Stimulated activated CD4-positive, alpha-beta T cell treated with anti-CD3 and anti-CD28 coated beads, Interleukin-2, amount 100 ng/mL, for 24 hours (primary cell): ENCODE results near the gene RIC1.
"Not testable (repeated sequence)": the region's sequence is repeated elsewhere in the genome, so short reads cannot be mapped to it uniquely, and the experiment has no call there.

ENCODE experiments used
- DNase-seq, 2 donors: peaks; one replicate each; pipeline ENCODE4 v3.0.0-alpha.2; 2020

The RIC1 gene

DNA sequence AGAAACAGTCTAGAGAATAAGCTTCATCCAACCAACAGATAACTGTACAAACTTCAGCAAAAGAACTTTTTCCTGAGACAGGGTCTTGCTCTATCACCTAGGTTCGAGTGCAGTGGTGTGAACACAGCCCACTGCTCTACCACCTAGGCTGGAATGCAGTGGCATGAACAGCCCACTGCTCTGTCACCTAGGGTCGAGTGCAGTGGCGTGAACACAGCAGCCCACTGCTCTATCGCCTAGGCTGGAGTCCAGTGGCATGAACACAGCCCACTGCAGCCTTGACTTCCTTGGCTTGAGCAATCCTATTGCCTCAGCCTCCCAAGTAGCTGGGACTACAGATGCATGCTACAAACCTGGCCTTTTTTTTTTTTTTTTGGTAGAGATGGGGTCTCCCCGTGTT lies 160.6 kb downstream of the RIC1 start:
- no peak for DNase-seq

DNA sequence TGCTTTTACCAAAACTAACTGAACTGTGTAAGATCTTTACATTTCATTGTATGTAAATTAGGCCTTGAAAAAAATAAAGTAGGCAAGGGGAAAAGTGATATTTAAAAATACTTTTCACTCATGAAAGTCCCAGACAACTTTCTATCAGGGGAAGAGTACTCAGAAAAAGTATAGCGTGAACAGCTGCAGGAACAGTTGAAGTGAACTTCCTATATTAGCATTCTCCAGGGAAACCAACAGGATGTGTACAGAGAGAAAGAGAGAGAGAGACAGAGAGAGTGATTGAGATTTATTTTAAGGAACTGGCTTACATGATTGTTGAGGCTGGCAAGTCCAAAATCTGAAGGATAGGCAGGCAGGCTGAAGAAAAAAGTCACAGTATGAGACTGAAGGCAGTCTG lies 162.0 kb downstream of the RIC1 start:
- DNase-seq, result no peak

DNA sequence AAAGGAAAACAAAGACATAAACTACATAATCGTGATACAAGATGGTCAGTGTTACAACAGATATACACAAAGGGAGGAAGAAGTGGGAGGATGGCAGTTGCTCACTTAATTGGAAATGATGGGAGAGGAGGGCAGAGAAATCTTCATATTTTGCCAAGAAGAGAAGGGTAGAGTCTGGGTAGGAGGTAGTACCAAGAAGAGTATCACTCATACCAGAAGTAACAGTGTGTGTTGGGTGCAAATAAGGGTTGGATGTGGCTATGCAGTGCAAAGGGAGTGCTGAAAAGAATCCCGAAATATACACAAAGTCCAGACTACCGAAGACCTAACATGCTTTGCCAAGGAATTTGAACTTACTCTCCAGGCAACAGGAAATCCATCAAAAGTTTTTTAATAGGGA lies 163.0 kb downstream of the RIC1 start:
- DNase-seq, result no peak

- DNase-seq, result no peak
Measured at GRCh38 chr9:5793812-5794211, 164.9 kb downstream of the RIC1 start.

- no peak for DNase-seq
Measured at GRCh38 chr9:5796298-5796697, 167.4 kb downstream of the RIC1 start.

DNA sequence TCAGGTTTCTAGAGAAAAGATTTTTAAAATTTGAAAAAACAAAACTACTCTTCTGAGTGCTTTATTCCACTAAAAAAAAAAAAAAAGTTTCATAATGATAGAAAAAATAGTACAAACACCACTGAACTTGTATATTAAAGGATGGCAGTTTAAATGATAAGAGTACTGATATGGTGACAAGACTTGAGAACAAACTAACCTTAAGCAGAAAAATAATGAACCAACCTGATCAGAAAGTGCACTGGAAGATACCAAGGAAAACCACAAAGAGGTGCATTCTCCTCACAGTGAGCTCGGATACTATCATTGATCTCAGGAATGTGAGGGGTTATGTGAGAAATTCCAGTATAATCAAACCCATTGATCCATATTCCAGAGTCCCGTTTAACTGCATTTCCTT lies 169.7 kb downstream of the RIC1 start:
- DNase-seq, result no peak

DNA sequence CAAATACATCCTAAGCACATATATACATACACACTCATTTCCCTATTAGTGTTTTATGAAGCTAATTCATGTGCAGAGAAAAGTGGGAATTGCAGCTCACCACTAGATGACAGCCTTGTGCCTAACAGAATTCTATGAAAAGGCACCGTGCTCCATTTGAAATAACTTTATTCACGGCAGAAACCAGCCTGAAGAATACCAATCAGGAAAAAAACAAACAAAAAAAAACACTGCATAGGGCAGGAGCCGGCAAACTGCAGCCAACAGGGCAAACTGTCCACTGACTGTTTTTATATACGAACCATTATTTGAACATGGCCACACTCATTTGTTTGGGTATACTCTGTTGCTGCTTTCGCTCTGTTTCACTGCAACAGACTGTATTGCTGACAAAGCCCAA lies 170.4 kb downstream of the RIC1 start:
- DNase-seq, result no peak

DNA sequence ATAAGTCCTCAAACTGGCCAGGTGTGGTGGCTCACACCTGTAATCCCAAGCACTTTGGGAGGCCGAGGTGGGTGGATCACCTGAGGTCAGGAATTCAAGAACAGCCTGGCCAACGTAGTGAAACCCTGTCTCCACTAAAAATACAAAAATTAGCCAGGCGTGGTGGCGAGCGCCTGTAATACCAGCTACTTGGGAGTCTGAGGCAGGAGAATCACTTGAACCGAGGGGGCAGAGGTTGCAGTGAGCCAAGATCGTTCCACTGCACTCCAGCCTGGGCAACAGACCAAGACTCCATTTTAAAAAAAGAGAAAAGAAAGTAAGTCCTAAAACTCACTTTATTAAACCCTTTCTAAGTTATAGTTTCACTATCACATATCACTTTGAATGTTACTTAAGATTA lies 171.5 kb downstream of the RIC1 start:
- not testable (repeated sequence) for DNase-seq

GRCh38 chr9:5800969-5801738 lies 172.2 kb downstream of the RIC1 start:
- no peak for DNase-seq

DNA sequence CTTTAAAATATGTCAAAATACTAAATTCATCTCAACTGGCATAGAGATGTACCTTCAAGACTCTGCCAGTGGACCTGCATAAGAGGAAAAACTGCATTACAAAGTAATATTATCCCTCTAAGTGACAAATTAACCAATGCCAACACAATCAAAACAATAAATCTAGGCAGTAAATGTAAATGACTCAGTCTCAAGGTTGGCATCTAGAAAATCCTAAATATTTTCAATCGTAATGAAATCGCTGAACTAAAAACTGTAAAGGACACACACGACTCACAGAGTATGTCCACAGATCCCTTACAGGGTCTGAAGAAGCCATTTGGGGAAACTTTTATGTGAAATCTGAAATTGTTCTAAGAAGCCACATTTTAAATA lies 172.8 kb downstream of the RIC1 start:
- DNase-seq, result no peak

- no peak for DNase-seq
Measured at GRCh38 chr9:5805478-5805877, 176.6 kb downstream of the RIC1 start.

GRCh38 chr9:5811751-5812150 lies 182.8 kb downstream of the RIC1 start:
- DNase-seq, result no peak

DNA sequence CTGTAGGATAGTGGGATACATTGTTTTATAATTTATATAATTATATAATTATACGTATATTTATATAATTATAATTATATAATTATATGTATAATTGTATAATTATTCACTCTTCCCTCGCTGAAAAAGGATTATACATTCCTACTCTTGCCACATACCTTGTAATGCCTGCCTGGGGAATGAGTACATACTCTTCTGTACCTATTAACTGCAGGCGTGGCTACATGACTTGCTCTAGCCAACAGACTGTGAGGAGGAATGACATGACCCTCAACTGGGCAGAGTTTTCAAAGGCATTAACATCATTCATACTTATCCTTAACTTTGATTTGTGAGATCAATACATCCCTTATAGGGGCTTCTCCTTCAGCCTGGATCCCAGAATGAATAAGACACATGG lies 184.9 kb downstream of the RIC1 start:
- DNase-seq, result no peak

- no peak for DNase-seq
Measured at GRCh38 chr9:5815461-5815860, 186.6 kb downstream of the RIC1 start.

GRCh38 chr9:5817862-5818261 lies 189.0 kb downstream of the RIC1 start:
- no peak for DNase-seq

DNA sequence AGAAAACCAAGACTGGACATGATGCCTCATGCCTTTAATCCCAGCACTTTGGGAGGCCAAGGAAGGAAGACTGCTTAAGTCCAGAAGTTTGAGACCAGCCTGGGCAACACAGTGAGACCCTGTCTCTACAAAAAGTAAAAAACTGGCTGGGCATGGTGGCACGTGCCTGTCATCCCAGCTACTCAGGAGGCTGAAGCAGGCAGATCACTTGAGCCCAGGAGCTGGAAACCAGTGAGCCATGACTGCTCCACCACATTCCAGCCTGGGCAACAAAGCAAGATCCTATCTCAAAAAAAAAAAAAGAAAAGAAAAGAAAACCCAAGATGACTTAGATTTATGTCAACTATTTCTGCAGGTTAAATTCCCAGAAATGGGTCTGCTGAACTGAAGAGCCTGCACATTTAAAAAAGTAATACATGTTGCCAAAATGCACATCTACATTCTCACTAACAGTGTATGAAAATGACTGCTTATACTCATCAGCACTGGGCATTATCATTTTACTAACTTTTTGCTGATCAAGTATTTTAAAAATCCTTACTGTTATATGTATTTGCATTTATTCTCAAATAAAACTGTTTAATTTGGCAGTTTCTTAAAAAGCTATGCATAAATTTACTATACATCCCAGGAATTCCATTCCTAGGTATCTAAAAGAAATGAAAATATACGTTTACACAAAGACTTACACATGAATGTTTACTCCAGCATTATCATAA lies 189.7 kb downstream of the RIC1 start:
- DNase-seq, result no peak

DNA sequence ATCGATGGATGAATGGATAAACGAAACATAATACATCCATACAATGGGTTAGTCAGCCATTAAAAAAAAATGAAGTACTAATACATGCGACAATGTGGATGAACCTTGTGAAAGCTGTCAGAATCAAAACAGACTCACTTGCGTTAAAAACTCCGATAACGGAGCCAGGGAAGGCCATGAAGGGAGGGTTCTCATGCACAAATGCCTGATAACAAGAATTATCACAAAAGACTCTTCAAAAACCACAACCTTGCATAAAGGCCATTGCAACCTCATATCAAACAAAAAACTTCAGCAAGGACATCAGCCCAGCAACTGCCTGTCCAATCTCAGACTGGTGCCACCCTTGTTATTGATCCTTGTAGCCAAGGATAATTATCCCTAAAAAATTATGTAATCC lies 190.3 kb downstream of the RIC1 start:
- no peak for DNase-seq

GRCh38 chr9:5820425-5820824 lies 191.5 kb downstream of the RIC1 start:
- no peak for DNase-seq

DNA sequence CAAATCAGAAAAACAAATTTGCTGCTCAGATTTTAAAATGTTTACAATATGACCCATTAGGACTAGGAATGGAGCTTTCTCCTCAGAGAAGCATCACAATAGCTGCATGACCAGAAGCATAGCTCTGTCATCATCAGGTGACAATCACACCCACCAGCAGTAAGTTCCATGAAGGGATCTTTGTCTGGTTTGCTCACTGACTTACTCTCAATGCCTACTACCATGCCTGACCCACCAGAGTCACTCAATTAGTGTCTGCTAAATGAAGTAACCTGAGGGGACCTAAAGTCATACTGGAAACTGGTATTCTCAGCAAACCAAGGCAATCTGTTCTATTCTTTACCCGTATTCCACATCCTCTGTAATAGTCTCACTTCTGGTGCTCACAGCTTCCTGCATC lies 196.3 kb downstream of the RIC1 start:
- DNase-seq, result no peak
